ENCODE results near the gene COX8C. TPM values are rescaled to one million over a fixed set of nuclear protein-coding genes. Genes with fewer than 3 reads are reported as not detected.

Gene COX8C
- total and polyA plus RNA-seq, 12 donors = not detected

- intact Hi-C loops (cut with DNase I) = no loop called here
These were observed 31.4 kb upstream of the COX8C start for GRCh38 chr14:93315575-93315974.

GRCh38 chr14:93316716-93317115 is 30.3 kb upstream of the COX8C start:
- no peaks in the 10 kb centered on the region for H3K36me3 ChIP-seq (replicated peaks in 1 of 2)
- H3K9me3 ChIP-seq (replicated peaks in 1 of 3) = no peaks in the 10 kb centered on the region
- 59 to 68% (median 65%) methylated on average over 4 of the region's 4 CpGs for WGBS, 4 donors
- TF ChIP-seq CTCF (IDR thresholded peaks at IDR 0.05) (no peak), POLR2A (IDR thresholded peaks at IDR 0.05) (no peak)
- no peak overlapping the region for H3K27ac ChIP-seq
- no peak for DNase-seq
- no peak overlapping the region for H3K4me3 ChIP-seq
- no peaks in the 10 kb centered on the region for H3K27me3 ChIP-seq
- intact Hi-C loops (cut with DNase I) = no loop called here
- peaks cover 7 to 37% of the 10 kb centered on the region in 2 donors for H3K4me1 ChIP-seq (replicated peaks in 1 of 2)

More at GRCh38 chr14:93315575-93315974, 31.4 kb upstream of the COX8C start:
- TF ChIP-seq CTCF (IDR thresholded peaks at IDR 0.05) = no peak
- TF ChIP-seq POLR2A (IDR thresholded peaks at IDR 0.05) = no peak
- Histone ChIP-seq H3K27me3 (no peaks in the 10 kb centered on the region), H3K36me3 (replicated peaks in 1 of 2) (no peaks in the 10 kb centered on the region), H3K27ac (no peak overlapping the region), H3K4me3 (no peak overlapping the region), H3K9me3 (replicated peaks in 1 of 3) (no peaks in the 10 kb centered on the region), H3K4me1 (replicated peaks in 1 of 2) (peaks cover 7 to 33% of the 10 kb centered on the region in 2 donors)
- DNase-seq = no peak

GRCh38 chr14:93317210-93317874 is 29.6 kb upstream of the COX8C start:
- Histone ChIP-seq H3K9me3 (replicated peaks in 1 of 3) (no peaks in the 10 kb centered on the region), H3K27me3 (no peaks in the 10 kb centered on the region), H3K36me3 (replicated peaks in 1 of 2) (no peaks in the 10 kb centered on the region), H3K4me1 (replicated peaks in 1 of 2) (peaks cover 7 to 37% of the 10 kb centered on the region in 2 donors), H3K4me3 (no peak overlapping the region), H3K27ac (no peak overlapping the region)
- TF ChIP-seq CTCF (IDR thresholded peaks at IDR 0.05) (no peak), POLR2A (IDR thresholded peaks at IDR 0.05) (no peak)
- intact Hi-C loops (cut with DNase I) = no loop called here
- DNase-seq = no peak
- 91 to 96% (median 94%) methylated on average over 7 of the region's 7 CpGs for WGBS, 4 donors

- Histone ChIP-seq H3K27ac (no peak overlapping the region), H3K9me3 (replicated peaks in 1 of 3) (no peaks in the 10 kb centered on the region), H3K4me3 (no peak overlapping the region), H3K27me3 (no peaks in the 10 kb centered on the region), H3K36me3 (replicated peaks in 1 of 2) (no peaks in the 10 kb centered on the region), H3K4me1 (replicated peaks in 1 of 2) (peaks cover 7 to 43% of the 10 kb centered on the region in 2 donors)
- TF ChIP-seq POLR2A (IDR thresholded peaks at IDR 0.05) (no peak), CTCF (IDR thresholded peaks at IDR 0.05) (no peak)
- intact Hi-C loops (cut with DNase I) = no loop called here
- no peak for DNase-seq
- 70 to 79% (median 71%) methylated on average over 6 of the region's 6 CpGs for WGBS, 4 donors
These were observed 28.8 kb upstream of the COX8C start for GRCh38 chr14:93317875-93318807.
